ENCODE measurements around the gene C16orf95.
"Not testable (repeated sequence)": the region's sequence is repeated elsewhere in the genome, so short reads cannot be mapped to it uniquely, and the experiment has no call there.

C16orf95 gene

GRCh38 chr16:87345726-87346424 is 28.7 kb upstream of the C16orf95 start:
- no peak for DNase-seq

GRCh38 chr16:87344931-87345631 is 27.9 kb upstream of the C16orf95 start:
- peak; percentile 67 for DNase-seq

- no peak for DNase-seq
These were observed 27.2 kb upstream of the C16orf95 start for GRCh38 chr16:87344165-87344930.

GRCh38 chr16:87343753-87344050 is 26.5 kb upstream of the C16orf95 start:
- no peak for DNase-seq

GRCh38 chr16:87342978-87343752 is 26.0 kb upstream of the C16orf95 start:
- DNase-seq: no peak

GRCh38 chr16:87342504-87342903 is 25.3 kb upstream of the C16orf95 start:
- no peak for DNase-seq

- no peak for DNase-seq
These were observed 23.0 kb upstream of the C16orf95 start for GRCh38 chr16:87340198-87340597.

- not testable (repeated sequence) for DNase-seq
These were observed 22.5 kb upstream of the C16orf95 start for GRCh38 chr16:87339724-87340105.

- no peak for DNase-seq
These were observed 22.0 kb upstream of the C16orf95 start for GRCh38 chr16:87339086-87339723.

- no peak for DNase-seq
These were observed 21.1 kb upstream of the C16orf95 start for GRCh38 chr16:87338155-87338765.

GRCh38 chr16:87337262-87337771 is 20.1 kb upstream of the C16orf95 start:
- DNase-seq: no peak

- no peak for DNase-seq
These were observed 19.4 kb upstream of the C16orf95 start for GRCh38 chr16:87336434-87337240.

GRCh38 chr16:87335625-87336433 is 18.6 kb upstream of the C16orf95 start:
- no peak for DNase-seq

GRCh38 chr16:87334651-87335624 is 17.7 kb upstream of the C16orf95 start:
- no peak for DNase-seq

GRCh38 chr16:87333581-87334331 is 16.6 kb upstream of the C16orf95 start:
- DNase-seq: no peak

GRCh38 chr16:87333101-87333500 is 15.9 kb upstream of the C16orf95 start:
- no peak for DNase-seq

- DNase-seq: no peak
These were observed 15.0 kb upstream of the C16orf95 start for GRCh38 chr16:87332150-87332549.

- DNase-seq: no peak
These were observed 14.1 kb upstream of the C16orf95 start for GRCh38 chr16:87331241-87331801.

All from activated CD4-positive, alpha-beta T cell treated with anti-CD3 and anti-CD28 coated beads, Interleukin-10, Interleukin-2, amounts not matched to agents 100 ng/mL and 50 ng/mL, durations not matched to agents 16 hours and 8 hours (primary cell).